Measurements from ENCODE around the gene SLIT1. TPM values are rescaled to one million over a fixed set of nuclear protein-coding genes. Genes with fewer than 3 reads are reported as not detected.

The SLIT1 gene
- total and polyA plus RNA-seq, 2 of the 8 experiments (the other 6 are each of a cell fraction or from before 2014, with no cell fraction given) = 0.70 to 0.88 TPM

GRCh38 chr10:97135464-97135863 lies 50.3 kb downstream of the SLIT1 start:
- ChIA-PET CTCF (ENCODE audit: partially characterized antibody) (interaction anchor here (0.6 to 43.6 kb wide), 9 partner anchors 8 to 101 kb away, joined by 3 to 759 read pairs (median 4); no protein-coding TSS in a partner anchor), POLR2A (ENCODE audit: partially characterized antibody) (no interaction called here)
- Histone ChIP-seq H2AFZ (ENCODE audit: low read length) (no peak overlapping the region), H3K36me3 (ENCODE audit: control insufficient read depth in 2 of 4, insufficient read depth in 4 of 4, low read length in 3 of 4) (no peaks in the 10 kb centered on the region), H4K91ac (replicated peaks; ENCODE audit: insufficient read length, low read length) (no peak overlapping the region), H4K20me1 (replicated peaks in 1 of 2; ENCODE audit: control insufficient read depth in 1 of 2, insufficient read depth in 2 of 2, low read length in 2 of 2) (no peaks in the 10 kb centered on the region), H3K9me3 (ENCODE audit: insufficient read depth in 2 of 2, low read depth in 1 of 2, low read length in 1 of 2) (no peaks in the 10 kb centered on the region), H3K79me2 (ENCODE audit: control insufficient read depth in 1 of 2, insufficient read depth in 2 of 2, low read length in 2 of 2) (no peaks in the 10 kb centered on the region), H3K4me3 (ENCODE audit: extremely low read depth in 1 of 4, insufficient read depth in 2 of 4, low read depth in 3 of 4, low read length in 4 of 4) (no peak overlapping the region), H3K9ac (replicated peaks in 1 of 4; ENCODE audit: extremely low read depth in 1 of 4, low read depth in 3 of 4, low read length in 3 of 4) (no peak overlapping the region), H3K14ac (ENCODE audit: insufficient read length) (no peak overlapping the region), H3K27ac (ENCODE audit: low read depth, low read length) (no peak overlapping the region), H2AK5ac (ENCODE audit: low read depth, low read length) (no peak overlapping the region), H3K27me3 (replicated peaks in 1 of 4; ENCODE audit: control insufficient read depth in 3 of 4, extremely low read depth in 1 of 4, insufficient read depth in 3 of 4, low read length in 3 of 4) (0 out of 7 replicates have a peak, but pooled peaks cover 0 to 2% (median 0%) of the 10 kb centered on the region in 4 experiments), H3K23ac (ENCODE audit: insufficient read length) (no peak overlapping the region), H3K56ac (replicated peaks; ENCODE audit: insufficient read length, low read depth, low read length) (no peak overlapping the region), H2BK15ac (ENCODE audit: low read length) (no peak overlapping the region), H4K5ac (ENCODE audit: insufficient read length, low read depth, low read length) (no peak overlapping the region), H2BK12ac (ENCODE audit: low read depth, low read length) (no peak overlapping the region), H2BK5ac (ENCODE audit: low read depth, low read length) (no peak overlapping the region), H3K18ac (ENCODE audit: extremely low read depth, low read length) (no peak overlapping the region), H3K4me2 (ENCODE audit: insufficient read depth in 1 of 2, low read depth in 2 of 2, low read length in 2 of 2) (no peak overlapping the region), H3K79me1 (ENCODE audit: low read depth, low read length) (no peaks in the 10 kb centered on the region), H3K23me2 (ENCODE audit: low read depth, low read length) (no peaks in the 10 kb centered on the region), H3K4ac (replicated peaks; ENCODE audit: insufficient read length, low read depth, low read length) (no peak overlapping the region), H2BK20ac (ENCODE audit: low read length) (no peak overlapping the region), H2BK120ac (replicated peaks; ENCODE audit: low read depth, low read length) (no peak overlapping the region), H4K8ac (ENCODE audit: extremely low read depth, insufficient read depth, low read length) (no peak overlapping the region), H3K4me1 (replicated peaks in 1 of 4; ENCODE audit: control insufficient read depth in 3 of 4, insufficient read depth in 4 of 4, low read length in 3 of 4) (peaks cover 5 to 11% (median 9%) of the 10 kb centered on the region in 4 experiments; a peak in 6 of 7 replicates)
- WGBS, 2 experiments (ENCODE audit: extremely low coverage in 1 of 2, insufficient coverage in 1 of 2, insufficient read length in 1 of 2, insufficient replicate concordance in 2 of 2, low coverage in 1 of 2, low lambda C conversion rate in 2 of 2, missing lambda C conversion rate in 1 of 2) = 91% methylated on average over 11 of the region's 11 CpGs; no CpG with 5 or more reads in 1 of the 2 experiments
- DNase-seq (ENCODE audit: low read depth in 1 of 2, low spot score in 2 of 2) (no peak), FAIRE-seq (no peak)
- TF ChIP-seq CTCF (IDR thresholded peaks at IDR 0.05; ENCODE audit: control extremely low read depth in 1 of 3, insufficient read depth in 1 of 3, low read depth in 1 of 3, low read length in 3 of 3) (no peak), CHD2 (IDR thresholded peaks at IDR 0.05; ENCODE audit: low read length) (no peak), YY1 (IDR thresholded peaks at IDR 0.05; ENCODE audit: low read depth, low read length) (no peak), SUZ12 (IDR thresholded peaks at IDR 0.05; ENCODE audit: low read length) (no peak), CBX8 (IDR thresholded peaks at IDR 0.05; ENCODE audit: borderline replicate concordance, low read depth, low read length) (no peak), RNF2 (IDR thresholded peaks at IDR 0.05; ENCODE audit: borderline replicate concordance, low read depth, low read length, missing control alignments, poor library complexity, severe bottlenecking) (no peak), TBP (IDR thresholded peaks at IDR 0.05; ENCODE audit: low read depth, low read length) (no peak), TAF1 (IDR thresholded peaks at IDR 0.05; ENCODE audit: low read depth, low read length) (no peak), RXRA (IDR thresholded peaks at IDR 0.05; ENCODE audit: insufficient read depth, low read depth, low read length) (no peak), EZH2 (IDR thresholded peaks at IDR 0.05; ENCODE audit: low read depth, low read length, severe bottlenecking) (no peak), ATF3 (IDR thresholded peaks at IDR 0.05; ENCODE audit: insufficient read depth, low read depth, low read length) (no peak)

All from H1 (cell line).